Esophagus squamous epithelium (tissue), 4 donors: ENCODE data around the gene ABCB10.

ENCODE experiments used
- POLR2A ChIP-seq, 4 donors: fragments of 450-650 bp; IDR thresholded peaks; one replicate each; pipeline ENCODE4 v1.6.1; 2017; ENCODE audit warnings: antibody characterized with exemption in 4 of 4, mild to moderate bottlenecking in 4 of 4, moderate library complexity in 3 of 4
- TF ChIP-seq, protein P1 (sequence below), 6 experiments: fragments of 450-650 bp in 4 of 6; fragments of 200-600 bp in 2 of 6; sonication (generic) in 2 of 6; IDR thresholded peaks; one replicate each; pipeline ENCODE4 v1.5.1; 2016 to 2019; ENCODE audit warnings: antibody characterized with exemption in 6 of 6, mild to moderate bottlenecking in 4 of 6, moderate library complexity in 4 of 6

DNA sequence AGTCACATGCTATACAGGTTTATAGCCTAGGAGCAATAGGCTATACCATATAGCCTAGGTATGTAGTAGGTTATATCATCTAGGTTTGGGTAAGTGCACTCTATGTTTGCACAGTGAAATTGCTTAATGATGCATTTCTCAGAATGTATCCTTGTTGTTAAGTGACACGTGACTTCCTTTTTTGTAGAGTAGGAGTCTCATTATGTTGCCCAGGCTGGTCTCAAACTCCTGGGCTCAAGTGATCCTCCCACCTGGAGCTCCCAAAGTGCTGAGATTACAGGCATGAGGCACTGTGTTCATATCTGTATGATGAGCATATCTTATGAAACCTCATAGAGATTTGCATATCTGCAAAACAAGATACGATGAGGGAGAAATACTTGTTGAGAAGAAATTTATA is 13.8 kb upstream of the ABCB10 start:
- TF ChIP-seq, protein P1, sequence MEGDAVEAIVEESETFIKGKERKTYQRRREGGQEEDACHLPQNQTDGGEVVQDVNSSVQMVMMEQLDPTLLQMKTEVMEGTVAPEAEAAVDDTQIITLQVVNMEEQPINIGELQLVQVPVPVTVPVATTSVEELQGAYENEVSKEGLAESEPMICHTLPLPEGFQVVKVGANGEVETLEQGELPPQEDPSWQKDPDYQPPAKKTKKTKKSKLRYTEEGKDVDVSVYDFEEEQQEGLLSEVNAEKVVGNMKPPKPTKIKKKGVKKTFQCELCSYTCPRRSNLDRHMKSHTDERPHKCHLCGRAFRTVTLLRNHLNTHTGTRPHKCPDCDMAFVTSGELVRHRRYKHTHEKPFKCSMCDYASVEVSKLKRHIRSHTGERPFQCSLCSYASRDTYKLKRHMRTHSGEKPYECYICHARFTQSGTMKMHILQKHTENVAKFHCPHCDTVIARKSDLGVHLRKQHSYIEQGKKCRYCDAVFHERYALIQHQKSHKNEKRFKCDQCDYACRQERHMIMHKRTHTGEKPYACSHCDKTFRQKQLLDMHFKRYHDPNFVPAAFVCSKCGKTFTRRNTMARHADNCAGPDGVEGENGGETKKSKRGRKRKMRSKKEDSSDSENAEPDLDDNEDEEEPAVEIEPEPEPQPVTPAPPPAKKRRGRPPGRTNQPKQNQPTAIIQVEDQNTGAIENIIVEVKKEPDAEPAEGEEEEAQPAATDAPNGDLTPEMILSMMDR (IDR thresholded peaks at IDR 0.05), result no peak
- TF ChIP-seq POLR2A (IDR thresholded peaks at IDR 0.05), result no peak
